K562 (cell line): Measurements from ENCODE around the gene FDX2. TPM values are rescaled to one million over a fixed set of nuclear protein-coding genes. Genes with fewer than 3 reads are reported as not detected.

Experiments
- ATAC-seq: fragments of 200-7000 bp; cut with Tn5 transposase; 3 replicates; pipeline ENCODE4 v1.9.1; 2020; ENCODE audit warnings: moderate library complexity
- BruUV-seq: library from RNA; stranded (reverse); fragments of 400-500 nt; replicated peaks from 2 replicates; lab custom pipeline; 2021; lab: Mats Ljungman, UMichigan
- CTCF ChIA-PET: fragments of 300-600 bp; formaldehyde crosslinking; extraction: SDS; loops from one replicate; lab custom pipeline; 2021; ENCODE audit warnings: low intra/inter-chr PET ratio; lab: Yijun Ruan, JAX
- POLR2A ChIA-PET: fragments of 300-600, 350-650 bp; sonication (Branson Sonifier 250); formaldehyde crosslinking; extraction: SDS; loops from one replicate; lab custom pipeline; 2021; ENCODE audit warnings: antibody characterized with exemption, inconsistent platforms; lab: Yijun Ruan, JAX
- DNase-seq, 4 experiments: peaks; one replicate each; pipeline versions ENCODE4 v3.0.0 to v3.0.0-alpha.2; 2011 to 2018; ENCODE audit warnings: low spot score in 3 of 4, mixed read lengths in 3 of 4; ENCODE audit errors: extremely low read depth in 1 of 4
- FAIRE-seq: peaks from 2 replicates; lab custom pipeline; 2011; peaks lifted over from hg19 to GRCh38; lab: Jason Lieb, UNC
- H2AFZ ChIP-seq: 2 replicates; pipeline ENCODE4 v1.6.0; 2011; ENCODE audit warnings: low read depth, low read length, control low read depth, inconsistent platforms
- H3K27ac ChIP-seq: fragments of 200-600 bp; 3 replicates; pipeline ENCODE4 v1.8.0; 2011; ENCODE audit warnings: low read depth, mild to moderate bottlenecking, control low read depth, inconsistent platforms, low read length, moderate library complexity, mixed read lengths; ENCODE audit errors: extremely low read depth
- H3K27me3 ChIP-seq, 2 experiments: fragments of 300-600 bp in 1 of 2; 2 replicates in 1 of 2; 3 replicates in 1 of 2; pipeline versions ENCODE4 v1.6.0 to v1.8.0; 2011; ENCODE audit warnings: inconsistent platforms in 2 of 2, low read length in 2 of 2, mild to moderate bottlenecking in 1 of 2, mixed read lengths in 1 of 2, moderate library complexity in 1 of 2; ENCODE audit not compliant: control insufficient read depth in 2 of 2, insufficient read depth in 2 of 2
- H3K36me3 ChIP-seq: fragments of 300-600 bp; 3 replicates; pipeline ENCODE4 v1.8.0; 2011; ENCODE audit warnings: mild to moderate bottlenecking, low read length, inconsistent platforms; ENCODE audit not compliant: control insufficient read depth, insufficient read depth
- H3K4me1 ChIP-seq, 2 experiments: fragments of 200-600 bp in 1 of 2; replicated peaks in 1 of 2; 2 replicates in 1 of 2; 3 replicates in 1 of 2; pipeline versions ENCODE4 v1.5.1 to v1.8.0; 2011; ENCODE audit warnings: inconsistent platforms in 2 of 2, low read length in 2 of 2, mild to moderate bottlenecking in 1 of 2, mixed read lengths in 1 of 2, moderate library complexity in 1 of 2; ENCODE audit not compliant: control insufficient read depth in 2 of 2, insufficient read depth in 2 of 2
- H3K4me2 ChIP-seq: 2 replicates; pipeline ENCODE4 v1.6.1; 2011; ENCODE audit warnings: low read length, control low read depth, inconsistent platforms, mixed read lengths; ENCODE audit not compliant: insufficient read depth
- H3K4me3 ChIP-seq: fragments of 200-600 bp; sonication (generic), shearing (Covaris generic); 2 replicates; pipeline ENCODE4 v1.5.1; 2016; ENCODE audit warnings: control low read depth, inconsistent platforms
- H3K79me2 ChIP-seq: fragments of 200-600 bp; 3 replicates; pipeline ENCODE4 v1.8.0; 2011; ENCODE audit warnings: low read length, inconsistent platforms; ENCODE audit not compliant: control insufficient read depth, insufficient read depth
- H3K9ac ChIP-seq, 2 experiments: 2 replicates each; pipeline versions ENCODE4 v1.6.0 to v1.6.1; 2011; ENCODE audit warnings: low read depth in 2 of 2, low read length in 2 of 2, control low read depth in 1 of 2, inconsistent platforms in 1 of 2, mild to moderate bottlenecking in 1 of 2, mixed read lengths in 1 of 2; ENCODE audit not compliant: insufficient read depth in 1 of 2
- H3K9me1 ChIP-seq: one replicate; pipeline ENCODE4 v1.6.0; 2011; ENCODE audit warnings: inconsistent platforms, mild to moderate bottlenecking, low read length, moderate library complexity; ENCODE audit not compliant: control insufficient read depth, insufficient read depth
- H3K9me3 ChIP-seq: replicated peaks from 2 replicates; pipeline ENCODE4 v1.5.1; 2011; ENCODE audit warnings: low read depth, low read length, inconsistent platforms; ENCODE audit not compliant: control insufficient read depth, insufficient read depth
- H4K20me1 ChIP-seq: replicated peaks from 2 replicates; pipeline ENCODE4 v1.6.1; 2011; ENCODE audit warnings: low read length, inconsistent platforms, mixed read lengths; ENCODE audit not compliant: control insufficient read depth, insufficient read depth
- CBX2 ChIP-seq: fragments of 200-600 bp; sonication (generic); IDR thresholded peaks from one replicate; pipeline ENCODE4 v1.6.1; 2012; ENCODE audit warnings: mild to moderate bottlenecking, low read length, inconsistent platforms; ENCODE audit not compliant: insufficient read depth, poor library complexity, severe bottlenecking
- EGR1 ChIP-seq: fragments of 450-650 bp; conservative IDR thresholded peaks from 2 replicates; pipeline ENCODE4 v1.6.1; 2017; ENCODE audit warnings: mild to moderate bottlenecking
- FOXA3 ChIP-seq, 2 experiments: fragments of 450-650 bp in 1 of 2; sonication (generic) in 1 of 2; formaldehyde crosslinking; IDR thresholded peaks in 1 of 2; conservative IDR thresholded peaks in 1 of 2; 2 replicates each; pipeline versions ENCODE4 v1.4.0 to v1.8.0; 2020 to 2022; ENCODE audit warnings: mild to moderate bottlenecking in 2 of 2, missing genetic modification reagents in 1 of 2
- FOXK1 ChIP-seq: sonication (generic); formaldehyde crosslinking; IDR thresholded peaks from 2 replicates; pipeline ENCODE4 v1.8.0; 2022; ENCODE audit warnings: missing genetic modification reagents, mild to moderate bottlenecking, borderline replicate concordance
- HDAC2 ChIP-seq: fragments of 450-650 bp; IDR thresholded peaks from 2 replicates; pipeline ENCODE4 v1.6.1; 2016; ENCODE audit warnings: mild to moderate bottlenecking
- KLF1 ChIP-seq: fragments of 450-650 bp; IDR thresholded peaks from 2 replicates; pipeline ENCODE4 v1.6.1; 2016; ENCODE audit warnings: missing genetic modification characterization, missing compliant biosample characterization
- KLF13 ChIP-seq: fragments of 450-650 bp; IDR thresholded peaks from 2 replicates; pipeline ENCODE4 v1.6.1; 2016; ENCODE audit warnings: missing genetic modification characterization, low read depth, mild to moderate bottlenecking, missing compliant biosample characterization, moderate library complexity, borderline replicate concordance
- POLR2B ChIP-seq: fragments of 450-650 bp; IDR thresholded peaks from 2 replicates; pipeline ENCODE4 v1.6.1; 2018; ENCODE audit warnings: low read depth; ENCODE audit not compliant: partially characterized antibody
- POLR2G ChIP-seq: fragments of 200-400 bp; formaldehyde crosslinking; IDR thresholded peaks from 2 replicates; pipeline ENCODE4 v1.6.1; 2017; ENCODE audit warnings: low read depth, mild to moderate bottlenecking, antibody characterized with exemption, low read length, moderate library complexity
- SLC30A9 ChIP-seq: fragments of 250-450 bp; sonication (Bioruptor Pico); IDR thresholded peaks from 2 replicates; pipeline ENCODE4 v1.8.0; 2022; ENCODE audit warnings: mild to moderate bottlenecking, moderate library complexity
- SMARCE1 ChIP-seq: fragments of 450-650 bp; IDR thresholded peaks from 2 replicates; pipeline ENCODE4 v1.7.1; 2016; ENCODE audit warnings: mild to moderate bottlenecking
- SP2 ChIP-seq: IDR thresholded peaks from 2 replicates; pipeline ENCODE4 v1.6.1; 2011; ENCODE audit warnings: mild to moderate bottlenecking, low read depth, low read length, moderate library complexity; ENCODE audit not compliant: poor library complexity, severe bottlenecking; ENCODE audit errors: extremely low read depth
- SUPT5H ChIP-seq: fragments of 450-650 bp; IDR thresholded peaks from 2 replicates; pipeline ENCODE4 v1.6.1; 2016
- XRCC3 ChIP-seq: fragments of 450-650 bp; IDR thresholded peaks from 2 replicates; pipeline ENCODE4 v1.6.1; 2017; ENCODE audit warnings: mild to moderate bottlenecking, moderate library complexity
- ZFP1 ChIP-seq: fragments of 450-650 bp; formaldehyde crosslinking; IDR thresholded peaks from 2 replicates; pipeline ENCODE4 v1.4.0; 2020; ENCODE audit warnings: mild to moderate bottlenecking, mixed read lengths
- ZNF75A ChIP-seq: fragments of 450-650 bp; formaldehyde crosslinking; IDR thresholded peaks from 2 replicates; pipeline ENCODE4 v1.4.0; 2020; ENCODE audit warnings: mild to moderate bottlenecking
- WGBS: fragments of 100-300 bp; shearing (Covaris generic); methylation state at CpG from one replicate; pipeline ENCODE4 v1.1.6; 2016; ENCODE audit warnings: low coverage, mixed read lengths; ENCODE audit not compliant: insufficient coverage; ENCODE audit errors: missing lambda C conversion rate; 5-methylcytosine and 5-hydroxymethylcytosine counted together
- in situ Hi-C: fragments of 300-500 bp; cut with MboI; formaldehyde crosslinking; loops from 4 replicates; pipeline ENCODE4 v1.15.0; 2018; ENCODE audit warnings: inconsistent platforms, mixed read lengths
- intact Hi-C: fragments of 100-400 bp; cut with micrococcal nuclease; formaldehyde crosslinking; loops from 2 replicates; pipeline ENCODE4 v1.14.2; 2022
- polyA plus RNA-seq, 8 experiments: library from polyadenylated mRNA; depleted of rRNA in 4 of 8; stranded (reverse) in 5 of 8; unstranded in 3 of 8; fragments of >200 nt; fragmentation: Nextera tagmentation in 2 of 8; fragmentation: Illumina TruSeq in 1 of 8; extraction: Ambion mirVana in 2 of 8; extraction: Trizol in 1 of 8; gene quantifications; 2 replicates each; pipeline versions ENCODE4 v1.2.1 to v1.2.3, GENCODE V29; 2011 to 2014; ENCODE audit warnings: inconsistent platforms in 1 of 8, missing spikeins in 1 of 8
- total RNA-seq, 7 experiments: library from RNA; depleted of rRNA in 6 of 7; stranded (reverse); fragments of >200 nt in 6 of 7; fragmentation: Illumina TruSeq in 2 of 7; extraction: Trizol in 2 of 7; gene quantifications; 2 replicates each; pipeline versions ENCODE4 v1.2.1 to v1.2.3, GENCODE V29; 2011 to 2021; ENCODE audit warnings: low replicate concordance in 1 of 7
- TF ChIP-seq, protein P1 (sequence below): fragments of 250-450 bp; sonication (Bioruptor Pico); IDR thresholded peaks from 2 replicates; pipeline ENCODE4 v1.8.0; 2022; ENCODE audit warnings: inconsistent platforms
- TF ChIP-seq, protein P2 (sequence below), 2 experiments: fragments of 450-650 bp in 1 of 2; sonication (generic) in 1 of 2; formaldehyde crosslinking in 1 of 2; IDR thresholded peaks in 1 of 2; conservative IDR thresholded peaks in 1 of 2; 2 replicates each; pipeline versions ENCODE4 v1.6.1 to v1.8.1; 2016 to 2023; ENCODE audit warnings: mild to moderate bottlenecking in 2 of 2, moderate library complexity in 2 of 2, inconsistent platforms in 1 of 2, missing genetic modification reagents in 1 of 2

FDX2 gene
- total and polyA plus RNA-seq, 9 of the 15 experiments (the other 6 are each of a cell fraction or from before 2014, with no cell fraction given), result 2.5 to 49.8 (median 29.7) TPM

DNA sequence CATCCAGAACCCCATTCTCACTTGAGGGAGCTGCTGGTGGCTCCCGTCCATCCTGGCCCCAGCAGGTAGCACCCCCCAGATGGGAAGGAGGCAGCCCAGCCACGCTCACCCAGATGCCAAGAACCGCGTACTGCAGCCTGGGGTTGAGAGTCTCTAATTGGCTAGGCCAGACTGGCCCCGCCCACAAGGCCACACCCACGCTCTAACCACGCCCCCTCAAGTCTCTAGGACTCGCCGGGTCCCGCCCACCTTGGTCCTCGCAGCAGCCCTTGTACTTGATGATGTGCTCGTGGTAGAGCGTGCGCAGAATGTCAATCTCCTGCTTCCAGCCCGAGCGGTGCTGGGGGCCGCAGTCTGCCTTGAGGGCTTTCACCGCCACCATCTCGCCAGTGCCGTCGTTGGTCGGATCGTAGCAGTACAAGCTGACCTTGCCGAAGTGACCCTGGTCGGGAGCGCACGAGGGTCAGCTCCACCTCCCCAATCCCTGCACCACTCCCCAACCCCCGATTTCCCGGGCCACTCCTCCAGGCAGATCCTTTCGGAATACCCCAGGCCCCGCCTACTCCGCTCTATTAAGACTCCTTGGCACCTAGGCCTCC, 38.1 kb upstream of the FDX2 start:
- no peaks in the 10 kb centered on the region for H3K27me3 ChIP-seq
- no peaks in the 10 kb centered on the region for H4K20me1 ChIP-seq
- no peaks in the 10 kb centered on the region for H3K9me1 ChIP-seq
- DNase-seq (peak; percentile 78 to 89 (median 84)), ATAC-seq (peak; percentile 99), FAIRE-seq (peak; percentile 96)
- no peak overlapping the region for H3K4me3 ChIP-seq
- no peak overlapping the region for H3K4me2 ChIP-seq
- BruUV-seq, result no TSS peak
- CTCF ChIA-PET, result no interaction called here
- in situ Hi-C loops (no loop called here), intact Hi-C loops (no loop called here)
- no peaks in the 10 kb centered on the region for H3K9me3 ChIP-seq
- POLR2A ChIA-PET, result interaction anchor here (0.7 kb wide), 1 partner anchor 9 kb away, joined by 3 read pairs; no protein-coding TSS in a partner anchor
- no peak overlapping the region for H3K27ac ChIP-seq
- H3K79me2 ChIP-seq, result no peaks in the 10 kb centered on the region
- 77% methylated on average over 28 of the region's 32 CpGs for WGBS
- peak overlapping the region in 1 of 2 experiments; percentile 35; a peak in 1 of 4 replicates for H3K9ac ChIP-seq
- H3K4me1 ChIP-seq, result peaks cover 0 to 26% of the 10 kb centered on the region in 2 experiments; a peak in 2 of 5 replicates
- H3K36me3 ChIP-seq, result peaks cover 67% of the 10 kb centered on the region; the same call in 2 of the 3 replicates
- no peak overlapping the region for H2AFZ ChIP-seq
- TF ChIP-seq POLR2G (0 out of 2 replicates have a peak, but pooled peaks have one; percentile 38), ZFP1 (CRISPR knock-in tag) (no peak), FOXA3 (CRISPR knock-in tag; conservative IDR thresholded peaks at IDR 0.05 in 1 of 2, IDR thresholded peaks at IDR 0.05 in 1 of 2) (0 out of 4 replicates have a peak, but pooled peaks of 1 of the 2 experiments have one; percentile 23), SLC30A9 (CRISPR knock-in tag) (no peak), KLF13 (peak; percentile 79; the same call in 1 of the 2 replicates), POLR2B (no peak), CBX2 (no peak), SUPT5H (no peak), SP2 (no peak), EGR1 (peak; percentile 69), FOXK1 (CRISPR knock-in tag) (0 out of 2 replicates have a peak, but pooled peaks have one; percentile 32), HDAC2 (no peak), SMARCE1 (no peak), XRCC3 (no peak), KLF1 (tag) (no peak; the same call in 1 of the 2 replicates), ZNF75A (CRISPR knock-in tag) (no peak)
- TF ChIP-seq, protein P1, sequence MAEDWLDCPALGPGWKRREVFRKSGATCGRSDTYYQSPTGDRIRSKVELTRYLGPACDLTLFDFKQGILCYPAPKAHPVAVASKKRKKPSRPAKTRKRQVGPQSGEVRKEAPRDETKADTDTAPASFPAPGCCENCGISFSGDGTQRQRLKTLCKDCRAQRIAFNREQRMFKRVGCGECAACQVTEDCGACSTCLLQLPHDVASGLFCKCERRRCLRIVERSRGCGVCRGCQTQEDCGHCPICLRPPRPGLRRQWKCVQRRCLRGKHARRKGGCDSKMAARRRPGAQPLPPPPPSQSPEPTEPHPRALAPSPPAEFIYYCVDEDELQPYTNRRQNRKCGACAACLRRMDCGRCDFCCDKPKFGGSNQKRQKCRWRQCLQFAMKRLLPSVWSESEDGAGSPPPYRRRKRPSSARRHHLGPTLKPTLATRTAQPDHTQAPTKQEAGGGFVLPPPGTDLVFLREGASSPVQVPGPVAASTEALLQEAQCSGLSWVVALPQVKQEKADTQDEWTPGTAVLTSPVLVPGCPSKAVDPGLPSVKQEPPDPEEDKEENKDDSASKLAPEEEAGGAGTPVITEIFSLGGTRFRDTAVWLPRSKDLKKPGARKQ, result no peak
- TF ChIP-seq, protein P2, sequence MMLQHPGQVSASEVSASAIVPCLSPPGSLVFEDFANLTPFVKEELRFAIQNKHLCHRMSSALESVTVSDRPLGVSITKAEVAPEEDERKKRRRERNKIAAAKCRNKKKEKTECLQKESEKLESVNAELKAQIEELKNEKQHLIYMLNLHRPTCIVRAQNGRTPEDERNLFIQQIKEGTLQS (IDR thresholded peaks at IDR 0.05), result no peak
- TF ChIP-seq, protein P2 (CRISPR knock-in tag; conservative IDR thresholded peaks at IDR 0.05), result no peak
